ENCODE results near the gene SAYSD1. TPM values are rescaled to one million over a fixed set of nuclear protein-coding genes. Genes with fewer than 3 reads are reported as not detected.

The SAYSD1 gene
- total RNA-seq, 4 donors from 2014 or later: 12.3 to 29.1 (median 18.8) TPM

DNA sequence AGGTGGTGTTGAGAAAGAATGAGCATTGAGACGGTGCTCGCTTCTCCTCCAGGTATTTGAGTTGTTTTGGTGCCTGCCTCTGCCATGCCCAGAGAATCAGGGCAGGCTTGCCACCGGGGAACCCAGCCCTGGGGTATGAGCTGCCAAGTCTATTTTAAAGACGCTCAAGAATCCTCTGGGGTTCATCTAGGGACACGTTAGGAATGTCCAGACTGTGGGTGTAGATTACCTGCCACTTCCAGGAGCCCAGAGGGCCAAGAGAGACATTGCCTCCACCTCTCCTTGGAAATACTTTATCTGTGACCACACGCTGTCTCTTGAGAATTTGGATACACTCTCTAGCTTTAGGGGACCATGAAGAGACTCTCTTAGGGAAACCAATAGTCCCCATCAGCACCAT is 28.3 kb downstream of the SAYSD1 start:
- WGBS, 2 donors: 63 to 88% methylated on average over 5 to 6 of the region's 6 CpGs
- Histone ChIP-seq H3K4me1 (peaks cover 0 to 8% (median 0%) of the 10 kb centered on the region in 4 donors), H3K27me3 (peaks cover 0 to 30% of the 10 kb centered on the region in 2 donors), H3K36me3 (no peaks in the 10 kb centered on the region), H3K27ac (no peak overlapping the region), H3K4me3 (no peak overlapping the region), H3K9me3 (no peaks in the 10 kb centered on the region)
- no peak for DNase-seq (ENCODE audit: low spot score in 2 of 2)
- TF ChIP-seq, protein P1, sequence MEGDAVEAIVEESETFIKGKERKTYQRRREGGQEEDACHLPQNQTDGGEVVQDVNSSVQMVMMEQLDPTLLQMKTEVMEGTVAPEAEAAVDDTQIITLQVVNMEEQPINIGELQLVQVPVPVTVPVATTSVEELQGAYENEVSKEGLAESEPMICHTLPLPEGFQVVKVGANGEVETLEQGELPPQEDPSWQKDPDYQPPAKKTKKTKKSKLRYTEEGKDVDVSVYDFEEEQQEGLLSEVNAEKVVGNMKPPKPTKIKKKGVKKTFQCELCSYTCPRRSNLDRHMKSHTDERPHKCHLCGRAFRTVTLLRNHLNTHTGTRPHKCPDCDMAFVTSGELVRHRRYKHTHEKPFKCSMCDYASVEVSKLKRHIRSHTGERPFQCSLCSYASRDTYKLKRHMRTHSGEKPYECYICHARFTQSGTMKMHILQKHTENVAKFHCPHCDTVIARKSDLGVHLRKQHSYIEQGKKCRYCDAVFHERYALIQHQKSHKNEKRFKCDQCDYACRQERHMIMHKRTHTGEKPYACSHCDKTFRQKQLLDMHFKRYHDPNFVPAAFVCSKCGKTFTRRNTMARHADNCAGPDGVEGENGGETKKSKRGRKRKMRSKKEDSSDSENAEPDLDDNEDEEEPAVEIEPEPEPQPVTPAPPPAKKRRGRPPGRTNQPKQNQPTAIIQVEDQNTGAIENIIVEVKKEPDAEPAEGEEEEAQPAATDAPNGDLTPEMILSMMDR (IDR thresholded peaks at IDR 0.05): no peak
- no peak for TF ChIP-seq EP300 (IDR thresholded peaks at IDR 0.05)
- TF ChIP-seq POLR2A (IDR thresholded peaks at IDR 0.05): no peak

DNA sequence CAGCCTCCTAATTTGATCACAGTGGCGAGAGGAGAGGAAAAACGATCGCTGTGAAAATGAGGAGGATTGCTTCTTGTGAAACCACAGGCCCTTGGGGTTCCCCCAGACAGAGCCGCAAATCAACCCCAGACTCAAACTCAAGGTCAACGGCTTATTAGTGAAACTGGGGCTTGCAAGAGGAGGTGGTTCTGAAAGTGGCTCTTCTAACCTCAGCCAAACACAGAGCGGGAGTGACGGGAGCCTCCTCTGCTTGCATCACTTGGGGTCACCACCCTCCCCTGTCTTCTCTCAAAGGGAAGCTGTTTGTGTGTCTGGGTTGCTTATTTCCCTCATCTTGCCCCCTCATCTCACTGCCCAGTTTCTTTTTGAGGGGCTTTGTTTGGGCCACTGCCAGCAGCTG is 28.7 kb downstream of the SAYSD1 start:
- Histone ChIP-seq H3K4me1 (peaks cover 0 to 8% (median 0%) of the 10 kb centered on the region in 4 donors), H3K4me3 (no peak overlapping the region), H3K27ac (no peak overlapping the region), H3K27me3 (peaks cover 0 to 30% of the 10 kb centered on the region in 2 donors), H3K9me3 (no peaks in the 10 kb centered on the region), H3K36me3 (no peaks in the 10 kb centered on the region)
- 68% methylated on average over 7 of the region's 7 CpGs for WGBS, 2 donors
- TF ChIP-seq EP300 (IDR thresholded peaks at IDR 0.05) (no peak), POLR2A (IDR thresholded peaks at IDR 0.05) (no peak)
- TF ChIP-seq, protein P1 (IDR thresholded peaks at IDR 0.05): no peak
- DNase-seq (ENCODE audit: low spot score in 2 of 2): no peak

DNA sequence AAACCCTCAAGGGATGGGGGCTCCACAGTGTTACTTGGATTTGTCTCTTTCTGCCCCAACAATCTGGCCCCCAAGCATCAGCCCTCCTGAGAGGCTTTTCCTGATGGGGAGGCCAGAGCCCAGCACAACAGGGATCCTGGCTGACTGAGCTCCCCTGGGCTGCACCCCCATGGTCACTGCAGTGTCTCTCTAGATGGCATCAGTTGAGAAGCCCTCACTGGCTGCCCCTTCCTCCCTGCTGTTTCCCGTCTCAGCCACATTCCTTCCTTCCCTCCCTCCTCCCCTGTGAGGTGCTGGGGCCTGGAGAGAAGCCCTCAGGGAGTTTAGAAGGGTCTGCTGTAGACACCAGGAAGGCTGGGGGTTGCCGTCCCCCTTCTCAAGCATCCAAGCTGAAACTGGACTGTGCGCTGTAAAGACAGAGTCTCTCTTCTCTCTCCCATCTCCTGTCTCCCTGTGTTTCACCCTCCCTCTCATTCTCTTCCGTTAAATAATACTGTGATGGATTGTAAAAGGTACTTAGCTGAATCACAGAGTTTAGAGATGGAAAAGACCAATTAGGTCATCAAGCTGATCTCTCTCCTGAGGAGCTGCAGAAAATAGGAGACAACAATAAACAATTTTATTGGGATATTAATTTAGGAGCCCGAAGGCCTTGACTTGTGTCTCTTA is 29.7 kb downstream of the SAYSD1 start:
- Histone ChIP-seq H3K36me3 (no peaks in the 10 kb centered on the region), H3K27ac (no peak overlapping the region), H3K9me3 (no peaks in the 10 kb centered on the region), H3K4me3 (no peak overlapping the region), H3K4me1 (peaks cover 0 to 8% (median 0%) of the 10 kb centered on the region in 4 donors), H3K27me3 (peaks cover 0 to 30% of the 10 kb centered on the region in 2 donors)
- WGBS, 2 donors: 45 to 56% methylated on average over 5 of the region's 5 CpGs
- DNase-seq (ENCODE audit: low spot score in 2 of 2): no peak
- TF ChIP-seq POLR2A (IDR thresholded peaks at IDR 0.05): no peak

DNA sequence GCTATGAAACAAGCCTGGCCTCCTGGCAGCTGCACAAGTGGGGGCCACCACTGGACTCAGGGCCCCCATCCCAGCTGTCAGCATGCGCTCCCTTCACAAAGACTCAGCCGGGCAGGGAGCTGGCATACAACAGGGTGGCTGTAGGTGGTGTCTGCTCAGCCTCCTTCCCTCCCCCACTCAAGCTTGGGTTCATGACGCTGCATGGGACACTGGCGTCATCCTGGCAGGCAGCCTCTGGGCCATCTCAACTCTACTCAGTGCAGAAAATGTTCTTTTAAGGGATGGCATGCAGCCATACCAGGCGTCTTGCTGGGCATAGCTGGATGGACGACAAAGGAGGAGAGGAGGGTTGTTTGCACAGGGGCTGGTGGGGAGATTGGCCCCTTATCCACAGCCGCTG is 30.5 kb downstream of the SAYSD1 start:
- H3K36me3 ChIP-seq: no peaks in the 10 kb centered on the region
- H3K27ac ChIP-seq: no peak overlapping the region
- H3K4me3 ChIP-seq: no peak overlapping the region
- peaks cover 0 to 8% (median 0%) of the 10 kb centered on the region in 4 donors for H3K4me1 ChIP-seq
- 65 to 73% methylated on average over 6 of the region's 7 CpGs for WGBS, 2 donors
- TF ChIP-seq POLR2A (IDR thresholded peaks at IDR 0.05): no peak
- no peaks in the 10 kb centered on the region for H3K9me3 ChIP-seq
- H3K27me3 ChIP-seq: peaks cover 0 to 30% of the 10 kb centered on the region in 2 donors
- no peak for DNase-seq (ENCODE audit: low spot score in 2 of 2)

DNA sequence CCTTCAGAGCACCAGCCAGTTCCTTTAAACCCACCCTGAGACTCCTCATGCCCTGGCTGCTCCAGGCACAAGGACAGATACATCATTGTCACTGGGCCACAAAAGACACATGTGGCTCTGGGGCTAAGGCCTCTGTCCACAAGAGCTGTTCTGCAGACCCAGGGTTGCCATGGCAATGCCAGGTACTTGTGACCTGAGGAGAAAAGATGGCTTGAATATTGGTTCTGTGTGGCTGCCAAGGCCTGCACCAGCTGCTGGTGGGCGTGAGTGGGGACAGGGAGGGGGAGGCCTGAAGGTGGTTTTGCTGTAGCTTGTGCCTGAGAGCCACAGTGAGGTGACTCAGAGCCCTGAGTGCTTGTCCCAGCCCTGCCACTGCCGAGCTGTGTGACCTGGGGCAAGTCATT is 31.8 kb downstream of the SAYSD1 start:
- WGBS, 2 donors: 64 to 69% methylated on average over 2 of the region's 2 CpGs

DNA sequence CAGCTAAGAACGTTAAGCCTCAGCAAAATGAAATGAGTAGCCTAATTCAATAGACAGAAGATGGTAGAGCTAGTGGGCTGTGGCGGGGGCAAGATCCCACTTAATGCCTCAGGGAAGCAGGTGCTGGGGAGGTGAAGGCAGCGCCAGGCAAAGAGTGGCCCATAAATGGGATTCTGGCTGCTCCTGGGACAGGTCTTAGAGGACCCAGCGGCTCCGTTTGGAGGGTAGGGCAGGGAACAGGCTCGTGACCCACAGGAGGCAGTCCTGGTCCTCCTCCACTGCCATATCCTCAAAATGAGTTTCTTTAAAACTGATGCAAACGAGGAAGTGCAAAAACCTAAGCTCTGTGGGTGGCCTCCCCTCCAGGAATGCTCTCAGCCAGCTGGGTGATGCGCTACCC is 32.7 kb downstream of the SAYSD1 start:
- H3K27me3 ChIP-seq: peaks cover 0 to 30% of the 10 kb centered on the region in 2 donors
- H3K9me3 ChIP-seq: no peaks in the 10 kb centered on the region
- no peaks in the 10 kb centered on the region for H3K4me1 ChIP-seq
- WGBS, 2 donors: 66 to 67% methylated on average over 8 of the region's 8 CpGs
- TF ChIP-seq, protein P1 (IDR thresholded peaks at IDR 0.05): no peak
- TF ChIP-seq EP300 (IDR thresholded peaks at IDR 0.05) (no peak), POLR2A (IDR thresholded peaks at IDR 0.05) (no peak)
- H3K27ac ChIP-seq: no peak overlapping the region
- no peak overlapping the region for H3K4me3 ChIP-seq
- no peaks in the 10 kb centered on the region for H3K36me3 ChIP-seq
- no peak for DNase-seq (ENCODE audit: low spot score in 2 of 2)

More for the DNA sequence above, 31.8 kb downstream of the SAYSD1 start:
- Histone ChIP-seq H3K9me3 (no peaks in the 10 kb centered on the region), H3K27me3 (peaks cover 0 to 30% of the 10 kb centered on the region in 2 donors), H3K27ac (no peak overlapping the region), H3K36me3 (no peaks in the 10 kb centered on the region), H3K4me3 (no peak overlapping the region), H3K4me1 (peaks cover 0 to 5% (median 0%) of the 10 kb centered on the region in 4 donors)
- TF ChIP-seq, protein P1 (IDR thresholded peaks at IDR 0.05): no peak
- TF ChIP-seq POLR2A (IDR thresholded peaks at IDR 0.05): no peak
- no peak for TF ChIP-seq EP300 (IDR thresholded peaks at IDR 0.05)
- DNase-seq (ENCODE audit: low spot score in 2 of 2): no peak
